Caco-2 (cell line): ENCODE data around the gene COL5A1. TPM values are rescaled to one million over a fixed set of nuclear protein-coding genes. Genes with fewer than 3 reads are reported as not detected.
A peak's percentile ranks its signal among the peaks of the same experiment; 100 is the strongest.

Experiments used
- BruUV-seq: library from RNA; stranded (reverse); fragments of 400-500 nt; replicated peaks from 2 replicates; lab custom pipeline; 2021; lab: Mats Ljungman, UMichigan
- CTCF ChIA-PET: fragments of 300-600 bp; sonication (Branson Sonifier 250); formaldehyde crosslinking; loops from one replicate; lab custom pipeline; 2022; ENCODE audit warnings: antibody characterized with exemption; lab: Charles Lee
- POLR2A ChIA-PET: fragments of 300-600 bp; sonication (Branson Sonifier 250); formaldehyde crosslinking; loops from one replicate; lab custom pipeline; 2022; ENCODE audit warnings: antibody characterized with exemption; lab: Charles Lee
- DNase-seq, 2 experiments: peaks; one replicate each; pipeline versions ENCODE4 v3.0.0 to v3.0.0-alpha.2; 2020 to 2022
- H3K27me3 ChIP-seq: replicated peaks from 2 replicates; pipeline ENCODE4 v1.6.0; 2011; ENCODE audit warnings: low read length; ENCODE audit not compliant: control insufficient read depth, insufficient read depth
- H3K36me3 ChIP-seq: 2 replicates; pipeline ENCODE4 v1.5.1; 2011; ENCODE audit warnings: low read length; ENCODE audit not compliant: control insufficient read depth, insufficient read depth
- H3K4me1 ChIP-seq: fragments of 250-450 bp; sonication (Bioruptor Pico); 2 replicates; pipeline ENCODE4 v1.5.1; 2020; ENCODE audit warnings: mild to moderate bottlenecking
- H3K4me3 ChIP-seq: 2 replicates; pipeline ENCODE4 v1.5.1; 2011; ENCODE audit warnings: low read depth, mild to moderate bottlenecking, control low read depth, low read length
- H3K9me3 ChIP-seq: fragments of 250-450 bp; sonication (Bioruptor Pico); 2 replicates; pipeline ENCODE4 v1.5.1; 2020; ENCODE audit warnings: mild to moderate bottlenecking, moderate library complexity
- H3K27ac Mint-ChIP-seq: one replicate; pipeline ENCODE4 v1.8.0; 2022; ENCODE audit warnings: mixed read lengths; ENCODE audit not compliant: unreplicated experiment
- H3K27me3 Mint-ChIP-seq: one replicate; pipeline ENCODE4 v1.8.0; 2022; ENCODE audit warnings: mixed read lengths; ENCODE audit not compliant: insufficient read depth, unreplicated experiment
- H3K36me3 Mint-ChIP-seq: one replicate; pipeline ENCODE4 v1.8.0; 2022; ENCODE audit warnings: mild to moderate bottlenecking, mixed read lengths; ENCODE audit not compliant: insufficient read depth, unreplicated experiment
- H3K4me1 Mint-ChIP-seq: one replicate; pipeline ENCODE4 v1.8.0; 2022; ENCODE audit warnings: low read depth, mixed read lengths; ENCODE audit not compliant: unreplicated experiment
- H3K4me3 Mint-ChIP-seq: one replicate; pipeline ENCODE4 v1.8.0; 2022; ENCODE audit warnings: mild to moderate bottlenecking, moderate library complexity, mixed read lengths; ENCODE audit not compliant: unreplicated experiment
- H3K9me3 Mint-ChIP-seq: one replicate; pipeline ENCODE4 v1.8.0; 2022; ENCODE audit warnings: mixed read lengths; ENCODE audit not compliant: unreplicated experiment
- CTCF ChIP-seq, 2 experiments: fragments of 200-600 bp in 1 of 2; IDR thresholded peaks; 1 replicate in 1 of 2; 2 replicates in 1 of 2; pipeline versions ENCODE4 v1.5.1 to v1.8.0; 2011 to 2022; ENCODE audit warnings: antibody characterized with exemption in 1 of 2, control low read depth in 1 of 2, inconsistent platforms in 1 of 2, low read depth in 1 of 2, low read length in 1 of 2, mild to moderate bottlenecking in 1 of 2, moderate library complexity in 1 of 2; ENCODE audit not compliant: insufficient read depth in 1 of 2, severe bottlenecking in 1 of 2, unreplicated experiment in 1 of 2
- intact Hi-C: fragments of 100-400 bp; cut with micrococcal nuclease; formaldehyde crosslinking; loops from one replicate; pipeline ENCODE4 v1.10.0; 2022; ENCODE audit not compliant: unreplicated experiment
- total RNA-seq: library from RNA; stranded (reverse); gene quantifications from 2 replicates; pipeline ENCODE4 v1.2.3, GENCODE V29; 2022

The COL5A1 gene
- total RNA-seq, 1 experiment from 2014 or later, result 4.8 TPM

- peaks cover 5% of the 10 kb centered on the region; the same call in 1 of the 2 replicates for H3K9me3 ChIP-seq
- no peak for TF ChIP-seq CTCF (IDR thresholded peaks at IDR 0.05; ENCODE audit: insufficient read depth in 1 of 2, low read depth in 1 of 2, low read length in 1 of 2, severe bottlenecking in 1 of 2, unreplicated experiment in 1 of 2)
- intact Hi-C loops, result loop anchor here (5.0 kb wide), 1 partner anchor 208 kb away; no protein-coding TSS in a partner anchor
- H3K36me3 ChIP-seq, result no peaks in the 10 kb centered on the region
- no peak overlapping the region for H3K27ac Mint-ChIP-seq
- H3K27me3 Mint-ChIP-seq, result no peaks in the 10 kb centered on the region
- POLR2A ChIA-PET, result no interaction called here
- no peaks in the 10 kb centered on the region for H3K4me1 ChIP-seq
- H3K9me3 Mint-ChIP-seq, result no peaks in the 10 kb centered on the region
- no peaks in the 10 kb centered on the region for H3K27me3 ChIP-seq
- no peaks in the 10 kb centered on the region for H3K36me3 Mint-ChIP-seq
- CTCF ChIA-PET, result interaction anchor here (1.6 kb wide), 1 partner anchor 206 kb away, joined by 8 read pairs; no protein-coding TSS in a partner anchor
- DNase-seq, result no peak
- no peak overlapping the region for H3K4me3 ChIP-seq
- BruUV-seq, result no TSS peak
- H3K4me3 Mint-ChIP-seq, result no peak overlapping the region
- H3K4me1 Mint-ChIP-seq, result peaks cover 6% of the 10 kb centered on the region
Measured at GRCh38 chr9:134655586-134656333, 14.2 kb downstream of the COL5A1 start.

GRCh38 chr9:134656334-134657006 lies 14.9 kb downstream of the COL5A1 start:
- peaks cover 5% of the 10 kb centered on the region; the same call in 1 of the 2 replicates for H3K9me3 ChIP-seq
- TF ChIP-seq CTCF (IDR thresholded peaks at IDR 0.05; ENCODE audit: insufficient read depth in 1 of 2, low read depth in 1 of 2, low read length in 1 of 2, severe bottlenecking in 1 of 2, unreplicated experiment in 1 of 2), result no peak
- H3K4me3 ChIP-seq, result no peak overlapping the region
- H3K27me3 Mint-ChIP-seq, result no peaks in the 10 kb centered on the region
- no peaks in the 10 kb centered on the region for H3K4me1 ChIP-seq
- no TSS peak for BruUV-seq
- no peaks in the 10 kb centered on the region for H3K36me3 ChIP-seq
- CTCF ChIA-PET, result interaction anchor here (1.6 kb wide), 1 partner anchor 207 kb away, joined by 8 read pairs; no protein-coding TSS in a partner anchor
- no peaks in the 10 kb centered on the region for H3K36me3 Mint-ChIP-seq
- no peak overlapping the region for H3K27ac Mint-ChIP-seq
- no peaks in the 10 kb centered on the region for H3K27me3 ChIP-seq
- intact Hi-C loops, result loop anchor here (5.0 kb wide), 1 partner anchor 209 kb away; no protein-coding TSS in a partner anchor
- peaks cover 6% of the 10 kb centered on the region for H3K4me1 Mint-ChIP-seq
- H3K4me3 Mint-ChIP-seq, result no peak overlapping the region
- POLR2A ChIA-PET, result no interaction called here
- no peaks in the 10 kb centered on the region for H3K9me3 Mint-ChIP-seq
- peak in 1 of 2 experiments; percentile 30 for DNase-seq

GRCh38 chr9:134657666-134658377 lies 16.2 kb downstream of the COL5A1 start:
- no peak for DNase-seq
- intact Hi-C loops, result loop anchor here (5.0 kb wide), 1 partner anchor 211 kb away; no protein-coding TSS in a partner anchor
- Mint-ChIP-seq H3K36me3 (no peaks in the 10 kb centered on the region), H3K4me1 (no peaks in the 10 kb centered on the region), H3K9me3 (no peaks in the 10 kb centered on the region), H3K27me3 (no peaks in the 10 kb centered on the region), H3K4me3 (no peak overlapping the region), H3K27ac (no peak overlapping the region)
- POLR2A ChIA-PET, result no interaction called here
- H3K27me3 ChIP-seq, result no peaks in the 10 kb centered on the region
- H3K36me3 ChIP-seq, result no peaks in the 10 kb centered on the region
- no peak for TF ChIP-seq CTCF (IDR thresholded peaks at IDR 0.05; ENCODE audit: insufficient read depth in 1 of 2, low read depth in 1 of 2, low read length in 1 of 2, severe bottlenecking in 1 of 2, unreplicated experiment in 1 of 2)
- no peak overlapping the region for H3K4me3 ChIP-seq
- H3K4me1 ChIP-seq, result no peaks in the 10 kb centered on the region
- peaks cover 5% of the 10 kb centered on the region; the same call in 1 of the 2 replicates for H3K9me3 ChIP-seq
- CTCF ChIA-PET, result no interaction called here
- BruUV-seq, result no TSS peak
